GM18870 (cell line): Measurements from ENCODE around the gene DPCD.

Experiments
- ATAC-seq: cut with Tn5 transposase; IDR thresholded peaks from one replicate; pipeline ENCODE4 v1.9.1; 2021; ENCODE audit warnings: moderate library complexity; ENCODE audit not compliant: unreplicated experiment

Gene DPCD

GRCh38 chr10:101653536-101653935, 65.4 kb downstream of the DPCD start:
- no peak for ATAC-seq

DNA sequence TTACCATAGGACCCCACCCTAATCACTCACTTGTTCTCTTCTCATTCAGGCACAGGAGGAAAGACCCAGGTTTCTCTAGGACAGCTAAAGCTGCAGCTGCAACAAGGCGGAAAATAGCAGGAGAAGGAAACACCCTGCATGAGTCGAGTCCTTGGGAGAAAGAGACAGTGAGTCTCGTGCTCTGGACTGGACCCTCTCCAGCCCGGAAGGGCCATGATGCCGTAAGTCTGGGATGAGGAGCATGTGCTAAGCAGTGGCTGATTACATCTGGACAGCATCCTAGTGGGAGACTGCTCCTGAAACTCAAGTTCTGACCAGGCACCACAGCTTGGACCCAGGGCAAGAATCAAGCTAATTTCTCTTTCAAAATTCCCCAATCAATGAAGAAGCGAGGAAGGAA, 67.4 kb downstream of the DPCD start:
- ATAC-seq, result no peak

GRCh38 chr10:101656890-101657289, 68.8 kb downstream of the DPCD start:
- no peak for ATAC-seq

DNA sequence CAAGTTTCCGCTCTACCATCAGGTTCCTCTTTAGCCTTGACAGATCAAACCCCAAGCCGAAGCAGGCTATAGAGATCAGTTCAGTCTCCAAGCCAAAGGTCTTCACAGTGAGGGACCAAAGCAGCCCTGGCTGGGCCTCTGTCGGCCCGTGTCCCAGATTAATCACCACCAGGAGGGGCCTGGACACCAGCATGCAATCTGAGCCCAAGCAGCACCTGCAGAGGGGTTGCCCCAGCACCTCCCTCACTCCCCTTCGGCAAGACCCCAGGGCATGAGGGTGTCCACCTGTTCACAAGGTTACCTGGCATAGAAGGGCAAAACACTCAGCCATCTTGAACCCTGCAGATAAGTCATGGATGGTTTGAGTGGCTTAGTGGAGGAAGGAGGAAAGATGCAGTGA, 70.9 kb downstream of the DPCD start:
- no peak for ATAC-seq
